ENCODE results near the gene CCNY.

- TF ChIP-seq CTCF (conservative IDR thresholded peaks at IDR 0.05 in 1 of 2, IDR thresholded peaks at IDR 0.05 in 1 of 2; ENCODE audit: extremely low read depth in 1 of 2, insufficient read depth in 1 of 2, low read depth in 1 of 2, low read length in 2 of 2) (no peak), EZH2 (IDR thresholded peaks at IDR 0.05; ENCODE audit: borderline replicate concordance, low read length) (no peak)
Measured at GRCh38 chr10:35425595-35425994, 89.3 kb downstream of the CCNY start.

Measured in mammary epithelial cell (primary cell).